HG03469 (cell line): ENCODE data around the gene ZNF493.

ENCODE experiments used
- ATAC-seq: cut with Tn5 transposase; IDR thresholded peaks from one replicate; pipeline ENCODE4 v1.9.1; 2021; ENCODE audit warnings: mild to moderate bottlenecking, moderate library complexity, moderate number of reproducible peaks; ENCODE audit not compliant: unreplicated experiment

The ZNF493 gene

DNA sequence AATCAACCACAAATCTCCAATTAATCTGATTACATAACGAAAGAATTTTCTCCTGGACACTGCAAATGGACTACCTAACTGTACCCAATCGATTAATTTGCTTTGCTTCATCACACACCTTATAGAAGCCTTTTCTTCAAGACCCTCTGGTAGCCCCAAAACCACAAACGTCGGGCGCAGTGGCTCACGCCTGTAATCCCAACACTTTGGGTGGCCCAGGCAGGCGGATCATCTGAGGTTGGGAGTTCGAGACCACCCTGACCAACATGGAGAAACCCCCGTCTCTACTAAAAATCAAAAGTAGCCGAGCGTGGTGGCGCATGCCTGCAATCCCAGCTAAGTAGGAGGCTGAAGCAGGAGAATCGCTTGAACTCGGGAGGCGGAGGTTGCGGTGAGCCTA lies 65.6 kb downstream of the ZNF493 start:
- no peak for ATAC-seq

- no peak for ATAC-seq
These were observed 66.6 kb downstream of the ZNF493 start for GRCh38 chr19:21463449-21464105.

- no peak for ATAC-seq
These were observed 69.7 kb downstream of the ZNF493 start for GRCh38 chr19:21466627-21467026.

DNA sequence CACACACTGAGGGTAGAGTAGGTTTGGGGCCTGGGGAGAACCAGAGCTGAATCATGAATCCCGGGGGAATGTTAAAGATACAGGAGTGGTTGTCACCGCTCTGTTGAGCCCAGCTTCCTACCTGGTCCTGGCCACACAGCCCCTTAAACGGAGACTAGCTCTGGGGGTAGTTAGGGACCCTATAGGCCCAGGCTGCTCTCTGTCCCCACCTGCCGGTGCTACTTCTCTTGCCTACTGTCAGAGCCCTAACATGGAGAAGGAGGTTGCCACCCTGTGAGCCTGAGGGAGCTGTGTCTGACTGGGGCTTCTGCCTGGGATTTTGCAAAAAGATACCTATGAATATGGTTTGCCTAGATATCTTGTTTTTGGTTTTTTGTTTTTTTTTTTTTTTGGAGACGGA lies 71.9 kb downstream of the ZNF493 start:
- ATAC-seq = no peak

GRCh38 chr19:21472507-21472906 lies 75.6 kb downstream of the ZNF493 start:
- ATAC-seq = no peak

DNA sequence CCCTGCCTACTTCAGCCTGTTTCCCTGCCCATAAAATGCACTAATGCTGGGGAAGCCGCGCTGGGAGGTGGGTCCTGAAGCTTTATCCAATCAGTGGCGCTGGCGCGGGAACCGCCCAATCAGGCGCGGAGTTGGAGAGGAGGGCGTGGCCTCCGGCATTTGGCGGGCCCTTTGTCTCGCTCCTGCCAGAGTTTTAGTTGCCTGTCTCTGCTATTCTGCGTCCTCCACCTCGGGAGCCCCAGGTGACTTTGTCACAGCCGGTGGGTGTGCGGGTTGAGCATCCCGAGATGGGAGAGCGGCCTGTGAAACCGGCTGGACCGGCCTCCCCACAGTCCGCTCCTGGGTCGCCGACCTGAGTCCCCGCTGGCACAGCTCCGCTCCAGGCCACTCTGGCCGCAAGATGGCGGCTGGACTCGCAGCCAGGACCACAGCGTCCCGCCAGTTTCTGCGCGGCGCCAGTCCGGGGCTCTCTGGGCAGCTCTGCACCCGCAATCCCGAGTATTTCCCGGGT lies 77.8 kb downstream of the ZNF493 start:
- no peak for ATAC-seq
